ENCODE data around the gene SUV39H1. TPM values are rescaled to one million over a fixed set of nuclear protein-coding genes. Genes with fewer than 3 reads are reported as not detected.

Gene SUV39H1
- total and polyA plus RNA-seq, 2 donors from 2014 or later, result 2.8 to 5.0 TPM

- Histone ChIP-seq H3K27ac (ENCODE audit: low read depth in 2 of 2, low read length in 2 of 2) (no peak overlapping the region), H3K27me3 (ENCODE audit: control insufficient read depth, insufficient read depth, low read length) (no peaks in the 10 kb centered on the region), H3K4me1 (ENCODE audit: control insufficient read depth in 2 of 3, insufficient read depth in 2 of 3, low read depth in 1 of 3, low read length in 3 of 3) (no peaks in the 10 kb centered on the region), H3K9me3 (ENCODE audit: control insufficient read depth in 2 of 3, insufficient read depth in 1 of 3, low read length in 3 of 3) (no peaks in the 10 kb centered on the region), H3K9ac (ENCODE audit: low read length in 3 of 3) (no peak overlapping the region), H3K36me3 (ENCODE audit: control insufficient read depth in 2 of 3, insufficient read depth in 3 of 3, low read length in 3 of 3) (no peaks in the 10 kb centered on the region), H3K4me3 (ENCODE audit: low read length in 3 of 3) (no peak overlapping the region)
- no peak for TF ChIP-seq CTCF (IDR thresholded peaks at IDR 0.05; ENCODE audit: borderline replicate concordance, extremely low read depth, insufficient read depth)
- intact Hi-C loops (cut with DNase I), result no loop called here
- FAIRE-seq (no peak), DNase-seq (no peak)
Measured at GRCh38 chrX:48728653-48729052, 32.1 kb downstream of the SUV39H1 start.

- intact Hi-C loops (cut with DNase I), result no loop called here
- H3K36me3 ChIP-seq (ENCODE audit: control insufficient read depth in 2 of 3, insufficient read depth in 3 of 3, low read length in 3 of 3), result no peaks in the 10 kb centered on the region
- DNase-seq (no peak), FAIRE-seq (no peak)
- TF ChIP-seq CTCF (IDR thresholded peaks at IDR 0.05; ENCODE audit: borderline replicate concordance, extremely low read depth, insufficient read depth), result no peak
- H3K4me3 ChIP-seq (ENCODE audit: low read length in 3 of 3), result peak overlapping the region in 2 of 3 donors; percentile 80 to 85
- no peak overlapping the region for H3K27ac ChIP-seq (ENCODE audit: low read depth in 2 of 2, low read length in 2 of 2)
- H3K9ac ChIP-seq (ENCODE audit: low read length in 3 of 3), result peak overlapping the region in 1 of 3 donors; percentile 7
- H3K9me3 ChIP-seq (ENCODE audit: control insufficient read depth in 2 of 3, insufficient read depth in 1 of 3, low read length in 3 of 3), result no peaks in the 10 kb centered on the region
- no peaks in the 10 kb centered on the region for H3K27me3 ChIP-seq (ENCODE audit: control insufficient read depth, insufficient read depth, low read length)
- H3K4me1 ChIP-seq (ENCODE audit: control insufficient read depth in 2 of 3, insufficient read depth in 2 of 3, low read depth in 1 of 3, low read length in 3 of 3), result no peaks in the 10 kb centered on the region
Measured at GRCh38 chrX:48736303-48736702, 39.8 kb downstream of the SUV39H1 start.

- H3K36me3 ChIP-seq (ENCODE audit: control insufficient read depth in 2 of 3, insufficient read depth in 3 of 3, low read length in 3 of 3), result no peaks in the 10 kb centered on the region
- no peak for TF ChIP-seq CTCF (IDR thresholded peaks at IDR 0.05; ENCODE audit: borderline replicate concordance, extremely low read depth, insufficient read depth)
- DNase-seq (no peak), FAIRE-seq (no peak)
- no peaks in the 10 kb centered on the region for H3K4me1 ChIP-seq (ENCODE audit: control insufficient read depth in 2 of 3, insufficient read depth in 2 of 3, low read depth in 1 of 3, low read length in 3 of 3)
- intact Hi-C loops (cut with DNase I), result no loop called here
- H3K9me3 ChIP-seq (ENCODE audit: control insufficient read depth in 2 of 3, insufficient read depth in 1 of 3, low read length in 3 of 3), result no peaks in the 10 kb centered on the region
- peak overlapping the region in 1 of 3 donors; percentile 69 for H3K9ac ChIP-seq (ENCODE audit: low read length in 3 of 3)
- no peak overlapping the region for H3K27ac ChIP-seq (ENCODE audit: low read depth in 2 of 2, low read length in 2 of 2)
- no peaks in the 10 kb centered on the region for H3K27me3 ChIP-seq (ENCODE audit: control insufficient read depth, insufficient read depth, low read length)
- peak overlapping the region; percentile 63 to 85 (median 80) for H3K4me3 ChIP-seq (ENCODE audit: low read length in 3 of 3)
Measured at GRCh38 chrX:48736878-48737212, 40.3 kb downstream of the SUV39H1 start.
